GM12872 (cell line): Measurements from ENCODE around the gene PRR18.

ENCODE experiments used
- TF ChIP-seq, protein P1 (sequence below): IDR thresholded peaks from 3 replicates; pipeline ENCODE4 v1.5.1; 2011; ENCODE audit warnings: low read depth, mild to moderate bottlenecking, low read length, moderate library complexity; ENCODE audit not compliant: insufficient read depth

The PRR18 gene

DNA sequence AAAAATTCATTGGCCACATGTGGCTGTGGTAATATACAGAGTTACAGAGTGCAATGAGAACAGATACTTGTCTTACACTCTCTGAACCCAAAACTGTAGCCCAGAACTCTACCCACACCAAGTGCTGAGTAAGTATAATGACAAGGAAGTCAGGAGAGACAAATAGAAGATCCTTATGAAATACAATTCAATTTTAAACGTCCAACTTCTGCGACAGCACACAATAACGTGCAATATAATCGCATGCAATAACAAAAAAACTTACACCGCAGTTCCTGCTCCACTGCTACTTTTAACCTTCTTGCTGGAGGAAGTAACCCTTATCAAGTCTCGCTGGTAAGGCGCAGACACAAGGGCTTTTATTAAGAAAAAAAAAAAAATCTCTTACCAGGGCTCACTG is 33.3 kb upstream of the PRR18 start:
- TF ChIP-seq, protein P1, sequence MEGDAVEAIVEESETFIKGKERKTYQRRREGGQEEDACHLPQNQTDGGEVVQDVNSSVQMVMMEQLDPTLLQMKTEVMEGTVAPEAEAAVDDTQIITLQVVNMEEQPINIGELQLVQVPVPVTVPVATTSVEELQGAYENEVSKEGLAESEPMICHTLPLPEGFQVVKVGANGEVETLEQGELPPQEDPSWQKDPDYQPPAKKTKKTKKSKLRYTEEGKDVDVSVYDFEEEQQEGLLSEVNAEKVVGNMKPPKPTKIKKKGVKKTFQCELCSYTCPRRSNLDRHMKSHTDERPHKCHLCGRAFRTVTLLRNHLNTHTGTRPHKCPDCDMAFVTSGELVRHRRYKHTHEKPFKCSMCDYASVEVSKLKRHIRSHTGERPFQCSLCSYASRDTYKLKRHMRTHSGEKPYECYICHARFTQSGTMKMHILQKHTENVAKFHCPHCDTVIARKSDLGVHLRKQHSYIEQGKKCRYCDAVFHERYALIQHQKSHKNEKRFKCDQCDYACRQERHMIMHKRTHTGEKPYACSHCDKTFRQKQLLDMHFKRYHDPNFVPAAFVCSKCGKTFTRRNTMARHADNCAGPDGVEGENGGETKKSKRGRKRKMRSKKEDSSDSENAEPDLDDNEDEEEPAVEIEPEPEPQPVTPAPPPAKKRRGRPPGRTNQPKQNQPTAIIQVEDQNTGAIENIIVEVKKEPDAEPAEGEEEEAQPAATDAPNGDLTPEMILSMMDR: no peak

DNA sequence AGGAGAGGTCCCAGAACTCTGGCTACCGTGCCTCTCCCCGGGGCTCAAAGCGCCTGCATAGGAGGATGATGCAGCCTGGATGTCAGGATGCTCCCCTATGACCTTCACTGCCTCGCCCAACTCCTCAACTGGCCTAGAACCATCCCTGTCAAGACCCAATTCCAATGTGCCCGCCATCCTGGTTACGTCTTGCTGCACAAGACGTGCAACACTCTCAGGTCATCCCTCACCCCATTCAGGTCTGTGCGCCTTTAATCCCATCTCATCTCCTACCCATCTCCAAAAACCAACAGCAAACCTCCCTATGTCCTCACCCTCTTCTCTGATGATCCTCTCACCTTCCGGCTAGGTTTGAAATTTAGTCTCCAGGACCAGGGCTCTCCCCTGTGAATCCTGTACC is 30.7 kb upstream of the PRR18 start:
- TF ChIP-seq, protein P1: no peak

DNA sequence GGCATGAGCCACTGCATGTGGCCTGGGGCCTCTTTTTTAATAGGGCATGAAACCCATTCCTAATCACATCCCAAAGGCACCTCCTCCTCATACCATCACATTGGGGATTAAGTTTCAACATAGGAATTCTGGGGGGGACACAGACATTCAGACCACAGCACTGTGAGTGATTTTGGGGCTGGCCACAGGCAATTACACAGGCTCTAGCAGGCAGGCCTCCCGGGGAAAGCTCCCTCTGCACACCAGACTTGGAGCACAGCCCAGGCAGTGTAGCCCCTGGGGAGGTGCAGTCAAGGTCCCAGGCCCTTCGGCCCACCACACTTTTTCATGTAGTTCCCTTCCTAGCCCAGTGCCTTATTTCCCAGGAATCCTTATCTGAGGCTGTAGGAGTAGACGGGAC is 28.7 kb upstream of the PRR18 start:
- TF ChIP-seq, protein P1: no peak

DNA sequence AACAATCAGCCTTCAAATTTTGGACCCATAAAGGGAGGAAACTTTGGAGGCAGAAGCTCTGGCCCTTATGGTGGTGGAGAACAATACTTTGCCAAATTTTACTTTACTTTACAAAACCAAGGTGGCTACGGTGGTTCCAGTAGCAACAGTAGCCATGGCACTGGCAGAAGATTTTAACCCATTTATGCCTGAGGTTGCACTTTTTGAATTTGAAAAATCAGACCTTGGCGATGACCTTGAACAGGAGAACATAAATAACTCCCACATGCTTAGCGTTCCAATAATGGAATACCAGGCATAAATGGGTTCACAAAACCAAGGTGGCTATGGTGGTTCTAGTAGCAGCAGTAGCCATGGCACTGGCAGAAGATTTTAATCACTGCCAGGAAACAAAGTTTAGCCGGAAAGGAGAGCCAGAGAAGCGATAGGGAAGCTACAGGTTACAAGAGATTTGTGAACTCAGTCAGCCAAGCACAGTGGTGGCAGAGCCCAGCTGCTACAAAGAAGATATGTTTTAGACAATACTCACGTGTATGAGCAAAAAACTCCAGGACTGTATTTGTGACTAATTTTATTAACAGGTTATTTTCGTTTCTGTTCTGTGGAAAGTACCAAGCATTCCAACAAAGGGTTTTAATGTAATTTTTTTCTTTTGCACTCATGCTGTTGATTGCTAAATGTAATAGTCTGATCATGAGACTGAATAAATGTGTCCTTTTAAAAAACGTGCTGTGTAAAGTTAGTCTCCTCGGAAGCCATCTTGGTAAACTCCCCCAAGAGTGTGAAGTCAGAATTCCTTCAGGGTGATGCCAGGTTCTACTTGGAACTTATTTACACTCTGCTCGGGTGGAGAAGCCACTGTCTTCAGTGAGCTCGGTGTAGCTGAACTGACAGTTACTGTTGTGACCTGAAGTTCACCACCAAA is 27.4 kb upstream of the PRR18 start:
- TF ChIP-seq, protein P1: no peak

DNA sequence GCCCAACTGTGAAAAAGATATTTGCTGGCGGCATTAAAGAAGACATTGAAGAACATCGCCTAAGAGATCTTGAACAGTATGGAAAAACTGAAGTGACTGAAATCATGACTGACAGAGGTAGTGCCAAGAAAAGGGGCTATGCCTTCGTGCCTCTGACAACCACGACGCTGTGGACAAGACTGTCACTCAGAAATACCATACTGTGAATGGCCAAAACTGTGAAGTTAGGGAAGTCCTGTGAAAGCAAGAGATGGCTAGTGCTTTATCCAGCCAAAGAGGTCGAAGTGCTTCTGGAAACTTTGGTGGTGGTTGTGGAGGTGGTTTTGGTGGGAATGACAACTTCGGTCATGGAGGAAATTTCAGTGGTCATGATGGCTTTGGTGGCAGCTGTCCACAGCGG is 26.7 kb upstream of the PRR18 start:
- TF ChIP-seq, protein P1: no peak

DNA sequence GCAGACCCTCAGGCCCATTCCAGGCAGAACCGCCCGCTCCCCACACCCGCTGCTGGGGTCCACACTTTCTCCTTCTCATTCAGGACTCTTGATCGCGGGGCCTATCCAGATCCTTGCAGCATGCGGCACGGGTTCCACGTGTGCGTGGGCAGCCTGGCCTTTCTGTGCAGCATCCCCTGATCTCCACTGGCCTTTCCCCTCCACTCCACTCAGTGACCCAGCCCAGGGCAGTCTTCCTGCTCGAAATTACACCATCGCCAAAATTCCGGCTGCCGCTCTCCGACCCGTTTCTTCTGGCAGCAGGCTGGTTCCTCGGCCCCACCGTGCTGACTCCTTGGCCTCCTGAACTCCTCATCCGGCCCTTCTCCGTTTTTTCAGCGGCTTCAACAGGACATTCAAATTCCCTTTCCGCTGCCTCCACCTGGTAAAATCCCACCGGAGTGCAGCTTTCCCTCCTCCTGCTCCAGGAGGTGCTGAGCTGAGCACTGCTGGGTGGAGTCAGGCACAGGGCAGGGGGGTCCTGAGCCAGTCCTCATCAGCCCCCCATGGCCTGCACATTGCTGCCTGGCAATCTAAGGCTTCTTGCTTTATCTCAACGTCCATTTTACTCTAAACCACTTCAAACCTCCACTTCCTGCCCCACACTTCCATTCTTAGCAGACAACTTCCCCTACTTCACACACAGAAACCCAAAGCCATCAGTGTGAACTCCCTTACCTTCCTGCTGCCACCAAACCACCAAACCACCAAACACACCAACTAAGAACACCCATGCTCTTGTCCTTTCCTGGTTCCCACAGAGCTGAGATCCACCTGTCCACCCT is 25.2 kb upstream of the PRR18 start:
- TF ChIP-seq, protein P1: no peak

DNA sequence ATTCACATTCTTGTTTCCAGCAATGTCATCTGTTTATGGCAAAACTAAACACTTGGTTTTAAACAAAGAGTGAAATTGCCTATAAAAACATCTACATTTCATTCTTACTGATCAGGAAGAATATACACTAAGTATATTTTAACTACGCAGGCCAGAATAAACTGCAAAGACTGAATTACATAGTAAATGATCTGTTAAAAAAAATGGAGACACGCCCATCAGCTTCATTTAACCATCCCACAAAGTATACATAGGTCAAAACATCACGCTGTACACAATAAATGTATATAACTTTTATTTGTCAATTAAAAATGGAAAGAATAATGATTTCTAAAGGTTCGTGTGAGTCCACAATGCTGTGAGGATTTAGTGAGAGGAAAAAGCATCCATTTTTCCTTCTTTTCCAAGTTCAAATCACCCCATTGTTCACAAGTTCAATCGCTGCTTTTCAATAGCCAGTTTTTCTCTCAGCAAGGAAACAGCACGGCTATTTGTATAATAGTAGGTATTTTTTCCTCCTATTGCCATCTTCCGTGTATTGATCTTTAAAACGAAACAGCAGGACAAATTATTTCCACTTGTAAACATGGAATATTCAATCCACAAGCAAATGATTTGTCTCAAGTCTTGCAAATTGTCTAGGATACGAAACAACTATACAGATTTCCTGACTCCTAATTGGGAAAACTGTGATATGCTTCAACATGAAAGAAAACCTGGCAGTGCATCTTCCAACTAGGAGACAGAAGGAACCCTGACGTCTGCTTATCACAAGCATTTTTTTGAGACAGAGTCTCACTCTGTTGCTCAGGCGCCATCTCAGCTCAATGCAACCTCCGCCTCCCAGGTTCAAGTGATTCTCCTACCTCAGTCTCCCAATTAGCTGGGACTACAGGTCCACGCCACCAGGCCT is 23.6 kb upstream of the PRR18 start:
- TF ChIP-seq, protein P1: no peak
